IMR-90 (cell line): Measurements from ENCODE around the gene ACSS3. TPM values are rescaled to one million over a fixed set of nuclear protein-coding genes. Genes with fewer than 3 reads are reported as not detected.

Experiments used
- ATAC-seq: fragments of 200-7000 bp; cut with Tn5 transposase; 2 replicates; pipeline ENCODE4 v1.9.1; 2020; ENCODE audit warnings: low read depth, mild to moderate bottlenecking, moderate library complexity
- BruUV-seq: library from RNA; stranded (reverse); fragments of 400-500 nt; replicated peaks from 2 replicates; lab custom pipeline; 2021; lab: Mats Ljungman, UMichigan
- CTCF ChIA-PET: fragments of 300-600 bp; formaldehyde crosslinking; extraction: SDS; loops from one replicate; lab custom pipeline; 2021; ENCODE audit warnings: antibody characterized with exemption; lab: Yijun Ruan, JAX
- POLR2A ChIA-PET: fragments of 300-600 bp; sonication (Branson Sonifier 250); formaldehyde crosslinking; loops from one replicate; lab custom pipeline; 2022; ENCODE audit warnings: antibody characterized with exemption; ENCODE audit not compliant: unreplicated experiment; lab: Charles Lee
- DNase-seq: peaks from one replicate; pipeline ENCODE4 v3.0.0; 2013
- H2AFZ ChIP-seq: replicated peaks from 2 replicates; pipeline ENCODE3; 2013; ENCODE audit warnings: low read length, mild to moderate bottlenecking; ENCODE audit not compliant: poor library complexity
- H2AK5ac ChIP-seq: 2 replicates; pipeline ENCODE4 v1.6.1; 2013; ENCODE audit warnings: low read depth, low read length, inconsistent platforms
- H2AK9ac ChIP-seq: replicated peaks from 2 replicates; pipeline ENCODE3; 2013; ENCODE audit warnings: mild to moderate bottlenecking, low read depth, low read length, moderate library complexity; ENCODE audit not compliant: poor library complexity
- H2BK120ac ChIP-seq: 2 replicates; pipeline ENCODE4 v1.6.1; 2013; ENCODE audit warnings: low read depth, low read length, inconsistent platforms
- H2BK15ac ChIP-seq: 3 replicates; pipeline ENCODE4 v1.6.1; 2013; ENCODE audit warnings: low read depth, low read length, inconsistent platforms
- H2BK20ac ChIP-seq: 2 replicates; pipeline ENCODE4 v1.6.1; 2013; ENCODE audit warnings: low read depth, mild to moderate bottlenecking, inconsistent platforms, low read length, moderate library complexity
- H2BK5ac ChIP-seq: 2 replicates; pipeline ENCODE4 v1.6.1; 2013; ENCODE audit warnings: mild to moderate bottlenecking, low read depth, low read length, inconsistent platforms; ENCODE audit not compliant: poor library complexity, severe bottlenecking
- H3K14ac ChIP-seq: replicated peaks from 2 replicates; pipeline ENCODE4 v1.6.1; 2013; ENCODE audit warnings: low read depth, low read length, inconsistent platforms
- H3K18ac ChIP-seq: 2 replicates; pipeline ENCODE4 v1.6.1; 2013; ENCODE audit warnings: low read depth, low read length, control low read depth
- H3K23ac ChIP-seq: 2 replicates; pipeline ENCODE4 v1.6.1; 2013; ENCODE audit warnings: low read depth, low read length, inconsistent platforms
- H3K27ac ChIP-seq: 2 replicates; pipeline ENCODE4 v1.5.1; 2013; ENCODE audit warnings: mild to moderate bottlenecking, control low read depth, low read length; ENCODE audit not compliant: insufficient read depth
- H3K27me3 ChIP-seq: 2 replicates; pipeline ENCODE4 v1.6.1; 2013; ENCODE audit warnings: low read length; ENCODE audit not compliant: control insufficient read depth, insufficient read depth
- H3K36me3 ChIP-seq: 2 replicates; pipeline ENCODE4 v1.6.1; 2013; ENCODE audit warnings: low read length, mixed read lengths; ENCODE audit not compliant: control insufficient read depth, insufficient read depth
- H3K4ac ChIP-seq: 2 replicates; pipeline ENCODE4 v1.6.1; 2013; ENCODE audit warnings: low read depth, low read length, inconsistent platforms
- H3K4me1 ChIP-seq: 2 replicates; pipeline ENCODE4 v1.6.1; 2013; ENCODE audit warnings: low read length, mixed read lengths; ENCODE audit not compliant: control insufficient read depth, insufficient read depth
- H3K4me2 ChIP-seq: 2 replicates; pipeline ENCODE4 v1.6.1; 2013; ENCODE audit warnings: low read depth, mild to moderate bottlenecking, control low read depth, low read length, moderate library complexity
- H3K4me3 ChIP-seq: 2 replicates; pipeline ENCODE4 v1.5.1; 2013; ENCODE audit warnings: low read depth, mild to moderate bottlenecking, control low read depth, low read length, moderate library complexity; ENCODE audit not compliant: insufficient read depth
- H3K56ac ChIP-seq: 2 replicates; pipeline ENCODE4 v1.6.1; 2013; ENCODE audit warnings: low read length, inconsistent platforms; ENCODE audit not compliant: insufficient read depth; ENCODE audit errors: extremely low read depth
- H3K79me1 ChIP-seq, 2 experiments: 2 replicates each; pipeline ENCODE4 v1.6.1; 2013; ENCODE audit warnings: low read length in 2 of 2, inconsistent platforms in 1 of 2, low read depth in 1 of 2
- H3K9ac ChIP-seq: 2 replicates; pipeline ENCODE4 v1.6.1; 2013; ENCODE audit warnings: low read depth, low read length, control low read depth
- H3K9me1 ChIP-seq: 2 replicates; pipeline ENCODE4 v1.6.1; 2013; ENCODE audit warnings: low read length, inconsistent platforms; ENCODE audit not compliant: insufficient read depth
- H3K9me3 ChIP-seq: 2 replicates; pipeline ENCODE4 v1.6.1; 2013; ENCODE audit warnings: low read length; ENCODE audit not compliant: control insufficient read depth, insufficient read depth
- H4K20me1 ChIP-seq: 2 replicates; pipeline ENCODE4 v1.6.1; 2013; ENCODE audit warnings: low read length, inconsistent platforms; ENCODE audit not compliant: insufficient read depth
- H4K5ac ChIP-seq: 2 replicates; pipeline ENCODE4 v1.6.1; 2013; ENCODE audit warnings: mild to moderate bottlenecking, low read depth, low read length, control low read depth
- H4K8ac ChIP-seq, 2 experiments: 2 replicates each; pipeline ENCODE4 v1.6.1; 2013; ENCODE audit warnings: low read depth in 2 of 2, low read length in 2 of 2, control low read depth in 1 of 2, inconsistent platforms in 1 of 2
- H4K91ac ChIP-seq: 2 replicates; pipeline ENCODE4 v1.6.1; 2013; ENCODE audit warnings: low read depth, low read length, inconsistent platforms; ENCODE audit not compliant: insufficient read depth
- CEBPB ChIP-seq: IDR thresholded peaks from 2 replicates; pipeline ENCODE4 v1.6.1; 2012; ENCODE audit warnings: low read depth, low read length, improper control_type of control experiment
- CHD1 ChIP-seq: IDR thresholded peaks from 2 replicates; pipeline ENCODE4 v1.6.1; 2012; ENCODE audit warnings: low read depth, low read length, improper control_type of control experiment
- WGBS, 2 experiments: methylation state at CpG; one replicate each; pipeline versions ENCODE4 v1.1.5 to v1.1.7; 2013; ENCODE audit warnings: missing lambda C conversion rate in 2 of 2; ENCODE audit not compliant: insufficient read length in 1 of 2; ENCODE audit errors: extremely low coverage in 2 of 2; 5-methylcytosine and 5-hydroxymethylcytosine counted together
- dilution Hi-C: fragments of 300-500 bp; cut with HindIII; formaldehyde crosslinking; loops from one replicate; pipeline ENCODE4 v1.14.3; 2018; ENCODE audit warnings: low sequenced_read_pairs; ENCODE audit not compliant: unreplicated experiment
- in situ Hi-C: fragments of 300-500 bp; cut with MboI; formaldehyde crosslinking; loops from 3 replicates; pipeline ENCODE4 v1.14.3; 2019; ENCODE audit warnings: low sequenced_read_pairs, inconsistent platforms, mixed read lengths
- intact Hi-C: fragments of 100-400 bp; cut with micrococcal nuclease; formaldehyde crosslinking; loops from 2 replicates; pipeline ENCODE4 v1.10.0; 2022
- polyA plus RNA-seq, 3 experiments: library from polyadenylated mRNA; depleted of rRNA; stranded (reverse); fragments of >200 nt; gene quantifications; 2 replicates each; pipeline ENCODE4 v1.2.3, GENCODE V29; 2012; ENCODE audit warnings: low replicate concordance in 1 of 3
- total RNA-seq: library from RNA; depleted of rRNA; stranded (reverse); fragments of >200 nt; gene quantifications from 2 replicates; pipeline ENCODE4 v1.2.3, GENCODE V29; 2012
- TF ChIP-seq, protein P1 (sequence below): fragments of 150-350 bp; IDR thresholded peaks from 2 replicates; pipeline ENCODE4 v1.6.1; 2016; ENCODE audit warnings: low read depth, mild to moderate bottlenecking, low read length, moderate library complexity, borderline replicate concordance
- TF ChIP-seq, protein P2 (sequence below): fragments of 150-350 bp; IDR thresholded peaks from 2 replicates; pipeline ENCODE4 v1.6.1; 2017; ENCODE audit warnings: mild to moderate bottlenecking, antibody characterized with exemption, low read length, low read depth

Gene ACSS3
- total and polyA plus RNA-seq, 2 of the 4 experiments (the other 2 are of a cell fraction) = 0.84 to 2.0 TPM

DNA sequence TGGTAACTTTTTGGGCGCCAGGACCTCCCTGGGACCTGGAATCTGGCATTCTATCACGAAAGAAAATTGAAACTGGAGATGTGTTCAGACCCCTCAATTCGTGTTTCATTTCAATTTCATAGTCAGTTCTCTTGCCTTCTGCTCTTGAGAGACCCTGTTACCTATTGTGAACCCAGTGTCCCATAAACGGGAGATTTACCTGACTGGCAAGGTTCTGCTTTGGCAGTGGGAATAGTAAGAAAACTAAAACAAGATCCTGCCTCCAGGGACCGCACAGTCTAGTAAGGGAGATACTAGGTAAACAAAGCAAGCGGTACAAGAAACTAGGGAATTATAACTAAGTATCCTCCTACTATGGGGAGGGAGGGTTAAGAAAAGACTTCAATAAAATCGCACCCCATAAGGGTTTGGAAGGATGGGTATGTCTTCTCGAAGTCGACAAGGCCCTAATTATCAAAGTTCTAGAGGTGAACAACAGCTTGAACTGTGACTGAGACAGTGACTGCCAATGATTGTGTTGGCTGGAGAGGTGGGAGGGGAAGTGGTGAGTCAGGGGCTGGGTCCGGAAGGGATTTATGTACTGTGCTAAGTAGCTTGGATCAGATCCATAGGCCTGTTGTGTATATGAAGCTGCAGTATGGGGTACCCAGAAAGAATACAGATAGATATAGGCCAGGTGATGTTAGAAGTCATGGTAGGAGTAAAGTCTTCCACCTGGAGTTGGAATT, 754 bp downstream of the ACSS3 start:
- Histone ChIP-seq H2BK5ac (no peak overlapping the region), H3K18ac (no peak overlapping the region; the same call in 1 of the 2 replicates), H2AK5ac (no peak overlapping the region), H4K91ac (no peak overlapping the region), H4K20me1 (no peaks in the 10 kb centered on the region), H2BK20ac (no peak overlapping the region), H3K9ac (no peak overlapping the region; the same call in 1 of the 2 replicates), H3K4ac (0 out of 2 replicates have a peak overlapping the region, but pooled peaks have one; percentile 7), H2BK15ac (no peak overlapping the region; the same call in 2 of the 3 replicates), H3K79me1 (no peaks in the 10 kb centered on the region), H3K27ac (no peak overlapping the region), H3K4me2 (peak overlapping the region; percentile 70), H3K14ac (peak overlapping the region; percentile 25; the same call in 1 of the 2 replicates), H3K4me3 (peak overlapping the region; percentile 31), H2AK9ac (peak overlapping the region; percentile 62), H3K56ac (no peak overlapping the region), H4K8ac (peak overlapping the region; percentile 21 to 53; a peak in 1 of 4 replicates), H3K9me1 (0 out of 2 replicates have a peak, but pooled peaks cover 3% of the 10 kb centered on the region), H3K9me3 (no peaks in the 10 kb centered on the region), H2BK120ac (peak overlapping the region; percentile 26), H3K4me1 (peaks cover 2% of the 10 kb centered on the region; the same call in 1 of the 2 replicates), H3K36me3 (no peaks in the 10 kb centered on the region), H4K5ac (no peak overlapping the region; the same call in 1 of the 2 replicates), H3K27me3 (no peaks in the 10 kb centered on the region; the same call in 1 of the 2 replicates), H2AFZ (peak overlapping the region; percentile 93), H3K23ac (peak overlapping the region; percentile 27; the same call in 1 of the 2 replicates)
- DNase-seq (peak; percentile 46), ATAC-seq (peak; percentile 40)
- CTCF ChIA-PET = no interaction called here
- WGBS, 2 experiments = 0% methylated on average over 4 of the region's 10 CpGs; no CpG with 5 or more reads in 1 of the 2 experiments
- in situ Hi-C loops (no loop called here), intact Hi-C loops (no loop called here), dilution Hi-C loops (no loop called here)
- TF ChIP-seq CHD1 (no peak), CEBPB (no peak)
- TF ChIP-seq, protein P1, sequence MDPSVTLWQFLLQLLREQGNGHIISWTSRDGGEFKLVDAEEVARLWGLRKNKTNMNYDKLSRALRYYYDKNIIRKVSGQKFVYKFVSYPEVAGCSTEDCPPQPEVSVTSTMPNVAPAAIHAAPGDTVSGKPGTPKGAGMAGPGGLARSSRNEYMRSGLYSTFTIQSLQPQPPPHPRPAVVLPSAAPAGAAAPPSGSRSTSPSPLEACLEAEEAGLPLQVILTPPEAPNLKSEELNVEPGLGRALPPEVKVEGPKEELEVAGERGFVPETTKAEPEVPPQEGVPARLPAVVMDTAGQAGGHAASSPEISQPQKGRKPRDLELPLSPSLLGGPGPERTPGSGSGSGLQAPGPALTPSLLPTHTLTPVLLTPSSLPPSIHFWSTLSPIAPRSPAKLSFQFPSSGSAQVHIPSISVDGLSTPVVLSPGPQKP = no peak
- TF ChIP-seq, protein P2, sequence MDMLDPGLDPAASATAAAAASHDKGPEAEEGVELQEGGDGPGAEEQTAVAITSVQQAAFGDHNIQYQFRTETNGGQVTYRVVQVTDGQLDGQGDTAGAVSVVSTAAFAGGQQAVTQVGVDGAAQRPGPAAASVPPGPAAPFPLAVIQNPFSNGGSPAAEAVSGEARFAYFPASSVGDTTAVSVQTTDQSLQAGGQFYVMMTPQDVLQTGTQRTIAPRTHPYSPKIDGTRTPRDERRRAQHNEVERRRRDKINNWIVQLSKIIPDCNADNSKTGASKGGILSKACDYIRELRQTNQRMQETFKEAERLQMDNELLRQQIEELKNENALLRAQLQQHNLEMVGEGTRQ = no peak
- no TSS peak for BruUV-seq
- POLR2A ChIA-PET = no interaction called here
